ENCODE results near the gene CDH22.

CDH22 gene

DNA sequence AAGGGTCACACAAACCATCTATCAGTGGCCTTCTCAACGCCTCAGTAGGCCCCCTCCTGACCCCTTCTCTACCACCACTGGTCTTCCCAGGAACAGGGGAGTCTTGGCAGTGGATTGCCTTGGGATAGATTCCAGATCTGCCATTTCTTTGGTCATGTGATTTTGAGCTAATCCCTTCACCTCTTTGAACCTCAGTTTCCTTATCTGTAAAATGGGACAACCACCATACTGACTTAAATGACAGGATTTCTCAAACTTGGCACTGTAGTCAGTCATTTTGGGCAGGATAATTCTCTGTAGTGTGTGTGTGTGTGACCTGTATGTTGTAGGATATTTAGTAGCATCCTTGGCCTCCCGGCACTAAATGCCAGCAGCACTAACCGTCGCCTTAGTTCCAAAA is 89.1 kb downstream of the CDH22 start:
- DNase-seq (ENCODE audit: low read depth in 1 of 2, low spot score in 1 of 2): no peak

DNA sequence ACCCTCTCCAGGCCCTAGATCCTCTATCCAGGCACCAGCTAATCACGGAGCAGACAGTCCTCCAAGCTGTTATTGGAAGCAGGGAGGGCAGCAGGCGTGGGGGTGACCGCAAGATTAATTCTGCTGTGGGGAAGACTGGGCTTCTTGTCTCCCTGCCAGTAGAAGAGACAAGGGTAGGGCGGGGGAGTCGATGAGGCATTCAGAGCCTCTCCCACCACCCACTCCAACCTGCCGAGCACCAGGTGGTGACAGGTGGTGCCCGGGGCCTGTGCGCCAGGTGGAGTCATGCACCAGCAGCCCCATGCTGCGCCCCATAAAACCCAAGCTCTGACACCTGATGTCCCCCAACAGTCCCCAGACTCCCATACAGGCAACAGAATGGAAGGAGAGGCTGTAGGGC is 89.6 kb downstream of the CDH22 start:
- no peak for DNase-seq (ENCODE audit: low read depth in 1 of 2, low spot score in 1 of 2)

DNA sequence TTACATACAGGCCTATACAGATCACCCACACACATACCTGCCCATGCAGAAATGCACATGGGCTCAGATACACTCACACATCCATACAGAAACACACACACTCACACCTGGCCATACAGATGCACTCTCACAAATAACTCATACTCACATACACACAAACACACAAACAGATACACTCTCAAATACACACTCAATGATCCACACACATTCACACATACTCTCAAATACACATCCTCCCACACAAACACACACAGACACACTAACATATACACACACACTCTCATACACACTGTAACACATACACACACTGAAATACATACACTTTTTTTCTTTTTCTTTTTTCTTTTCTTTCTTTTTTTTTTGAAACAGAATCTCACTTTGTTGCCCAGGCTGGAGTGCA is 90.7 kb downstream of the CDH22 start:
- no peak for DNase-seq (ENCODE audit: low read depth in 1 of 2, low spot score in 1 of 2)

DNA sequence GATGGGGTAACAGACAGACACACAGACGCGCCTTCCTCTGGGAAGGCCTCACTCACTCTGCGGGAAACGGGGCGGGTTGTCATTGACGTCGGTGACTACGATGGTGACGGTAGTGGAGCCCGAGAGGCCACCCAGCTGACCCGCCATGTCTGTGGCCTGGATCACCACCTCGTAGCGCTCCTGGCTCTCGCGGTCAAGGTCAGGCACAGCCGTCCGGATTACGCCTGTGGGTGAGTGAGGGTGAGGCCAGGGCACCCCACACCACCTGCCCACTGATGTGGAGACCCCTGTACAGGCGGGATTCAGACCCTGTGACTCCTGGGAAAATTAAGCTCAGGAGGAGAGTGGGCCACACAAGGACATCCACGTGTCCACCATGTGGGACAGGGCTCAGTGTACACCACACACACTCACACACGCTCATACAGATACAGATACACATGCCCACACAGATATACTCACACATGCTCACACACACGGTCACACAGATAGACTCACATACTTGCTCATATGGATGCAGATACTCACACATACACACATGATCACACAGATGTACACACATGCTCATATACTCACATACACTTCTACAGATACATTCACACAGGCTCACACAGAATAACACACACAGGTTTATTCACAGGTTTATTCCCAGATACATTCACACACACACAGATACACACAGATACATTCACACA is 91.4 kb downstream of the CDH22 start:
- no peak for DNase-seq (ENCODE audit: low read depth in 1 of 2, low spot score in 1 of 2)

DNA sequence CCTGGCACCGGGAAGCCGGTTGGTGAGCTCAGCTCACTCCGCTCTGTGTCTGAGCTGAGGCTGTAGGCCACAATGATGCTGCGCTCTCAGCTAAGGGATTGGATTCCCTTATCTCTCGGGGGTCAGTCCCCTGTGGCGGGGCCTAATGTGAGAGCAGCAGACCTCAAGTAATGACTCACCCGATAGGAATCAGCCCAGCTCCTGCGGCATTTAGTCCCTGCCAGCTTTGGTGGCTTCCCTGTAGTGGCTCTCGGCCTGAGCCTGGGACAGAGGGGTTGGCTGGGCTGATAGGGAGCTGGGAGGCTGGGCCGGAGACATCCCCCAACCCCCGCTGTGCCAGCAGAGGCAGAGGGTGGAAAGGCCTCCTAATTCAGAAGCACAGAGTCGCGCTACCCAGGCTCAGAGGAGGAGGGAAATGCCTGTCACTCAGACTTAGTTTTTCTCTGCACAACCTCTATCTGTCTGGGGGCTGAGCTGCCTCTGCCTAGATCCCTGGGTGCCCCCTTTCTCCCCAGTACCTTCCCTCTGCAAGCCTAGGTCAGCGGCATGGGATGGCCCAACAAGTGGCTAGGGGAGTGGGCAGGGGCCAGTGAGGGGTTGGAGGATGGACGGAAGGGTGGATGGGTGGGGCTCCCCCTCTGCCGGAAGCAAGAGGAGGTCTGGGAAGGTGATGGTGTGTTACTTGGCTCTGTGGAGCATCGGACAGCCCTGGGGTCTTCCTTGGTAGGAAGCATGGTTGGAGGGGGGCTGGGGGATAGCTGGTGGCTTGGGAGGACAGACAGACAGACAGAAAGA is 92.2 kb downstream of the CDH22 start:
- no peak for DNase-seq (ENCODE audit: low read depth in 1 of 2, low spot score in 1 of 2)

DNA sequence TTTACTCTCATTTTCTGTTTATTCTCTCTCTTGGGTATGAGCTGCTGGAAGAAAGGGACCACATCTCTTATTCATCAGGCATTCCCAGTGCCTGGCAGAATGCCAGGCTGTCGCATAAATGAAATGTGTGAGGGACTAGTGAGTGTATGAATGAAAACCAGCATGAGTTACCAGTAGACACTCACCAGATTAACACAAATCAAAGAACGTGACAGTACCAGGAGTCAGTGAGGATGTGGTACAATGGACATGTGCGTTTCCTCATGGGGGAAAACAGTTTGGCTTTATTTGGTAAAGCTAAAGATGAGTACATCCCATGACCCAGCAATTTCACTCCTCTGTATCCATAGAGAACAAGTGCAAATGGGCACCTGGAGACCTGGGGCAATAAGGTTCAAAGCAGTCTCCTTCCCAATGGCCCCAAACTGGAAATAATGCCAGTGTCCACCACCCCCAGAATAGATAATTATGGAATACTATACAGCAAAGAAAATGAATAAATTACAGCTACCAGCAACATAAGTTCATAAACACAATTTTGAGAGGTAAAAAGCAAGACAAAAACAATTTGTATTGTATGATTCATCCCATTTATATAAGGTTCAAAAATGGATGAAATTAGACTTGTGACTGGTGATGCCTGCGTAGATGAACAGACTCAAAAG is 93.3 kb downstream of the CDH22 start:
- no peak for DNase-seq (ENCODE audit: low read depth in 1 of 2, low spot score in 1 of 2)

DNA sequence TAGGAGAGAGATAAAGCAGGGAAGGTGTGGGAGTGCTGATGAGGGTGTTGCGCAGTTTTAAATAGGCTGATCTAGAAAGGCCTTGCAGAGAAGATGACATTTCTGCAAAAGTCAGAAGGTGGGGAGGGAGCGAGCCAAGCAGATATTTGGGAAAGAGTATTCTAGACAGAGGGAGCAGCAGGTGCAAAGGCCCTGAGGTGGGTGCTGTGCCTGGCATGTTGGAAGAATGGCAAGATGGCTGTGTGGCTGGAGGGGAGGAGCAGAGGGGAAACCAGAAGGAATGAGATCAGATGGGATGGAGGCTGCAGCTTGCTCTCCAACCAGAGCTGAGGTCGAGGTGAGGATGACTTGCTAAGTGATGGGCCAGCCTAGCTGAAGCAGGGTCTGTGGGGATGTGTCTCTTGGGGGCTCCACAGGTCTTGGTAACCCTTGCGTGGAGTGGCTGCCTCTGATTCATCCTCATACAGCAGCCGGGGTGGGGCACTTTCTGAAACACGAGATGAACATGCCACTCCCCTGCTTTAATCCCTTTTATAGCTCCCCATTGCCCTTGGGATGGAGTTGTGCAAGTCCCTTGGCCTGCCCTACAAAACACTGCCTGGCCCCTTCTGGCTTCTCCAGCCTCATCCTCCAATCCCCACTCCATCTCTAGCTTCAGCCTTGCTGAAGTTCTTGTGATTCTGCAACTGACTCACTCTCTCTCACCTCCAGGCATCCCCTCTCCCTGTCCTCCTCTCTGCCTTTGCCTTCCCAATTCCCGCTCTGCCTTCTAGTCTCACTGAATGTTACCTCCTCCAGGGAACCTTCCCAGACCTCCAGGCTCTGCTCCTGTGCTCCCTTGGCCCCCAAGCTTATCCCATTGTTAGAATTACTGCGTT is 94.1 kb downstream of the CDH22 start:
- DNase-seq (ENCODE audit: low read depth in 1 of 2, low spot score in 1 of 2): no peak

DNA sequence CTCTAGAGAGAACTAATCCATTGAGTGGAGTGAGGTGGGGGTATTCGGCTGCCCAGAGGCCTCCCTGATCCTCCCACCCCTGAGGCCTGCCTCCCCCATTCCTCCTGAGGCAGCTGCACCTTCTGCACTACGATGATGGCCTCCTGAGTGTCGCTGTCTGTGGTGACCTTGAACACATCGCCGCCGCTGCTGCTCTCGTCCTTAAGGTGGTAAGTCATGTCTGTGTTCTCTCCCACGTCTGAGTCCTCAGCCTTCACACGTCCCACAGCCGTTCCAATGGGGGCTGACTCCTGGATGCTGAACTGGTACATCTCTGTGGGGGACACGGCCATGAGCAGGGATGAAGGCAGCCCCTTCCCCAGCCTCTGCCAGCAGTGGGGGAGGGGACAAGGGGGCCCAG is 95.4 kb downstream of the CDH22 start:
- no peak for DNase-seq (ENCODE audit: low read depth in 1 of 2, low spot score in 1 of 2)

DNA sequence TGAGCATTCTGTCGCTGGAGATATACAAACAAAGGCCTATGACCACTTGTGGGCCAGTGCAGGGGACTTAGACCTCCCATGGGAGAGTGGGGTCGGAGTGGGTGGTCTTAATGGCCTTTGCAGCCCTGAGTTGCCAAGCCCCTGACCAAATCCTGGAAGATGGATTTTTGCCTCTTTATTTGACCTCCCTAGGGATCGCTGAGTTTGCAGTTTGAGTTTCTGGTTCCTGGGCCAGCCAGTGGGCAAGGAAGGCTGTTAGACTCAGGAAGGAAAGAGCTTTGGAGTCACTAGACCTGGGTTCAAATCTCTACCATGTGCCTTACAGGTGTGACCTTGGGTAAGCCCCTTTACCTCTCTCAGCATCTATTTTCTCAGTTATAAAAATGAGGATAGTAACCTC is 96.0 kb downstream of the CDH22 start:
- no peak for DNase-seq (ENCODE audit: low read depth in 1 of 2, low spot score in 1 of 2)

DNA sequence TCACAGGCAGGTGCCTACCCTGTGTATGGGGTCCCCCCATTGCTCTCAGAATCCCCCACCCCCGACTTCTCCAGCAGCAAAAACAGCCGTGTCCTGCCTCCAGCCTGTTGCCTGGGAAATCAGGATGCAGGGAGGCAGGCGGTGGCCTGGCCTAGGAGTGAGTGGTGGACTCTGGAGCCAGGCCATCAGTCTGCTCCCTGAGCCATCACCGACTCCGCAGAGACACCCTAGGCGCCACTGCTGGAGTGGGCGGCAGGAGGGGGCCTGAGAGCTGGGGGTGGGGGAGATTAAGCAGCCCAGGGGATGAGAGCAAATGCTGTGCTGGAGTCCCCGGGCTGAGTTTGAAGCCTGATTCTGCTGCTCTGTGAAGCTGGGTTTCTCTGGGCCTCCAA is 97.0 kb downstream of the CDH22 start:
- no peak for DNase-seq (ENCODE audit: low read depth in 1 of 2, low spot score in 1 of 2)

DNA sequence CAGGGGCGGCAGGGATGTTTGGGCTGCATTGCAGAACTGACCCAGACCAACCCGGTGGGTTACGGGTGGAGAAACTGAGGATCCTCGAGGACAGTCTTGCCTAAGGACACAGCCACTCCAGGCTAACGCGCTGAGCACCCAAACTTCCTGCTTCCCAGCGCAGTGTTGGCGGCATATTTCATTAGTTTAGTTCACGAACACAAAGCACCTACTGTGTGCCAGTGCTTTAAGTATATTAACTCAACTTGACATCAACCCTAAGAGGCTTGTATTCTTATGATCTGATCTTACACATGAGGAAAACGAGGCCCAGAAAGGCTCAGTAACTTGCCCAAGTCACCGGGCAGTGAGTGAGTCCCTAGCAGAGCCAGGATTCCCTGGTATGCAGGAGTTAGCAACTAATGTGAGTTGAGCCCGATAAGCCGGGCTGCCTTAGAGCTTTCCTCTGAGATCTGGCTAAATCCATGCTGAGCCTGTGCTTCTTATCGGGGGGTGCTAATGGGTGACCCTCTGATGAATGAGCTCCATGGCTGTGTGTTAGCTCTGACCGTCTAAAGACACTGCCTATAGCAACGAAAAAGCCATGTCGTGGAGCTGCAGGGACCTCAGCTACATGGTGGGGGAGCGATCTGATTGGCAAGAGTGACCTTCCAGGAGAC is 97.5 kb downstream of the CDH22 start:
- no peak for DNase-seq (ENCODE audit: low read depth in 1 of 2, low spot score in 1 of 2)

DNA sequence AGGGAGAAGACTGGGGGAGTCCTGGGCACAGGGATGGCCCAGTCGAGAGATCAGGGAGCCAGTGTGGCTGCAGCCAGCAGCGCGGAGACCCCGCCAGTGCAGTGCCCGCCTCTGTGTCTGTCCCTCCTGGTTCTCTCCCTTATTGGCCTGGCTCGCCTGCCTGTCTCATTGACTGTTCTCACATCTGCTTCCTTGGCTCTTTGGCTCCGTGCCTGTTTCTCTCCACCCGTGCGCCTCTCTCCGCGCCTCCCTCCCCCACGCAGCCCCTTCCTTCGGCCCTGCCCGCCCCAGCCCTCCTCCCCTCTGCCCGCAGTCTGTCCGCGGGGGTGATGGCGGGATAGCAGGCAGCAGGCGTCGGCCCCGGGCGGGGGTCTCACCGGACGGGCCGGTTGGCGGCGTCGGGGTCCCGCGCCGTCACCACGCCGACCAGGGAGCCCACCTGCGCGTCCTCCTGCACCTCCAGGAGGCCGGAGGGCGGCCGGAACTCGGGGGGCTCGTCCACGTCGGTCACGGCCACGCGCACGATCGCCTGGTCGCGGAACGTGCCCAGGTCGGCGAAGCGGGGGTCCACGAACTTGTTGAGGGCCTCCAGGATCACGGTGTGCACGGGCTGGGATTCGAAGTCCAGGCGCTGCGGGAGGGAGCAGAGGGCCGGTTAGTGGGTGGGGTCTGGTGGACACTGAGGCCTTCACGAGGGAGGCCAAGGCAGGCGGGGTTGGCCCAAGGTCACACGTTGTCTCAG is 98.2 kb downstream of the CDH22 start:
- DNase-seq (ENCODE audit: low read depth in 1 of 2, low spot score in 1 of 2): no peak

DNA sequence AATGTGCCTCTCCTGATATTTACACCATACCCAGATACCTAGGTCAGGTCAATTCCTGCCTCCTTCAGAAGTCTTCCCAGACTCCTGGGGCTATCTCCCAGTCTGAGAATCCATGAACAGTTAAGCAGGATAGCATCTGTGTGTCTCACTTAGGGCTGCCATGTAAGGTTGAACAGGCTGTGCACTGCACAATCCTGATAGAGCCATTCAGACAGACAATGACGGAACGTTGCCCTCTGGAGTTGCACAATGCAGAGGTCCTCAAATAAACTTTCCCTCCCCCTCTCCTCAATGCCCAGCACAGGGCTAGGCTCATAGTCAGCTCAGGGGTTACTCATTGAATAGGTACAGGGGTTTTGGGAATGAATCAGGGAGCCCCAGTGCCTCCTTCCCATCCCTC is 100.5 kb downstream of the CDH22 start:
- no peak for DNase-seq (ENCODE audit: low read depth in 1 of 2, low spot score in 1 of 2)

DNA sequence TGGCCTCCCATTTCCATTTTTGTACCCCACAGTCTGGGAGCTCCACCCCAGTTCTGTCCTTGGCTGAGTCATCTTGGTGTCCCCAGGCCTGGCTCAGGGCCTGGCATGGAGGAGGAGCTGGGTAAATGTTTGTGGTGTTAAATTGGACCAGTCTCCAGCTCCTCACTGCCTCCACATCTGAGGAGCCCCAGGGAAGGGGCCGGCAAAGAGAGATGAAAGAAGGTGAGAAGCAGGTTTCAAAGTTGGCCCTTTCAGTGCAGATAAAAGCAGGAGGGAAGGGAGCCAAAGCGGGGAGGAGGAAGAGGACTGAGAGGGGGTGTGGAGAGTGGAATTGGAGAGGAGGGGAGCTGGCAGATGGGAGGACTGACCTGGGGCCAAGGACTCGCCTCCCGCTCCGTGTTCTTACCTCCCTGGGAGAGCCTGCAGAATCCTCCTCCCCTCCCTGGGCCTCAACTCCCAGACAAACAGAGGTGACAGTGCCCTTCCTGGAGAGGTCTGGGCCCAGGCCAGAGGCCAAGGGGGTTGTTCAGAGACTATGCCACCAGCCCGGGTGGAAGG is 101.2 kb downstream of the CDH22 start:
- no peak for DNase-seq (ENCODE audit: low read depth in 1 of 2, low spot score in 1 of 2)

DNA sequence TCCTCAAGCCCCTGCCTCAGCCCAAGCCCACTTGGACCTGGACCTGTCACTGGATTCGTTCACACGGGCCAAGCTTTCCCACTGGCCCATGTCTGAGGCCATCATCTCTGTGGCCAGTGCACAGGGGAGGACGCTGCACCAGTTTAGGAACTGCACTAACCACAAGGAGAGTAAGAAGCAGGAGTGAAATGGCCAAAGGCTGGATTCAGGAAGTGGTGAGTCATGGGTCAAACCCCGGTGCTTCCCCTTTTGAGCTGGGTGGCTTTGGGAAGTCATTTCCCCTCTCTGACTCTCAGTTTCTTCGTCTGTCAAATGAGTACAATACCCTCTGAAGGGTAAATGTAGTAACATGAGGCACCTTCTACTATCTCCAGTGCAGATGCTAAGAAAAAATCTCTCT is 102.3 kb downstream of the CDH22 start:
- DNase-seq (ENCODE audit: low read depth in 1 of 2, low spot score in 1 of 2): no peak

DNA sequence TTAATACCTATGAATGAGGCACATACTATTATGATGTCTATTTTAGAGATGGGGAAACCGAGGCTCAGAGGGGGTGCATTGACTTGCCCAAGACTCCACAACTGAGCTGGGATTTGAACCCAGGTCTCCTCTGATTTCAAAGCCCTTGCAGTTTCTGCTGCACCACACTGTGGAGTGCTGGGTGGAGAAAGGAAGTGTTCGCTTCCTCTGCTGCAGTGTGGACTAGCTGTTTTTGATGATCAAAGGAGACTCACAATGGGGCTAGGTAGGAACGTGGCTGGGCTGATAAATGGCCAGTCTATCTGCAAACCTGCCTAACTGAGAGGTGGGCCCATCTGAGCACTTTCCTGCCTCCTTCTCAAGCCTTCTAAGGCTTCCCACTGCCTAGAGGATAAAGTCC is 102.9 kb downstream of the CDH22 start:
- no peak for DNase-seq (ENCODE audit: low read depth in 1 of 2, low spot score in 1 of 2)

DNA sequence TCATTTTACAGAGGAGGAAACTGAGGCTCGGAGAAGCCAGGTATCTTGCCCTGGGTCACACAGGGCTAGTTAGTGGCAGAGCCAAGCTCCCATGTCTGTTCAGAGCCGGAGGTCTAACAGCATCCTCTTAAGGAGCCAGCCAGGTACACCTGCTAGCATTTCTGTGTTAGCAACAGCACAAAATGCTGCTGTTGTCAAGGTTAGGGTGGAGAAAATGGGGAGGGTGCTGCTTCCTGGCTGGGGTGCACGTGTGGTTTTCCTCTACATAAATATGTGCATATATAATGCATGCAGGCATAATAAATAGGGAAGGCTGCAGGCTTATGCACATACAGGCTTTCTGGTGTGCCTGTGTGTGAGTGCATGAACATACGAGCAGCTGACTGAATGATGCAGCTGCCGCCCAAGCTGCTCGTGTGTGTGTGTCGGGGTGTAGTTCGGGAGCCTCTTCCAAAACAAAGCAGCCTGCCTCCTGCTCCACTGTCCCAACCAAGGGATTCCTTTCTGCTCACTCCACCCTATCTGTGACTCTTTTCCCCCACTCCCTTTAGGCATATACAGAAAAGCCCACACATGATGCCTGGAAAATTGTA is 103.6 kb downstream of the CDH22 start:
- no peak for DNase-seq (ENCODE audit: low read depth in 1 of 2, low spot score in 1 of 2)

DNA sequence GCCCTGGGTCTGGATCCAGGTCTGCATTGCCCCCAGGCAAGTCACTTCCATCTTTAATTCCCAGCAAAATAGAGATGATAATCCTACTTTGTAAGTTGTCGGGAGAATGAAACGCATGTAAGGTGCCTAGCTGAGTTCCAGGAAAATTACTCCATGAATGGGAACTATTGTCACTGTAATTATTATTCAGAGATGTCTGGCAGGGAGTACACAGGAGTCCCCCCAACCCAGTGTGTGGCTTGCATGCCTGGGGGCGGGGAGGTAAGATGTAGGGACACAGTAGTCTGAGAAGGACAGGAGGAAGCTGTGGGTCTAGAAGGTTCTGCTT is 104.8 kb downstream of the CDH22 start:
- no peak for DNase-seq (ENCODE audit: low read depth in 1 of 2, low spot score in 1 of 2)

DNA sequence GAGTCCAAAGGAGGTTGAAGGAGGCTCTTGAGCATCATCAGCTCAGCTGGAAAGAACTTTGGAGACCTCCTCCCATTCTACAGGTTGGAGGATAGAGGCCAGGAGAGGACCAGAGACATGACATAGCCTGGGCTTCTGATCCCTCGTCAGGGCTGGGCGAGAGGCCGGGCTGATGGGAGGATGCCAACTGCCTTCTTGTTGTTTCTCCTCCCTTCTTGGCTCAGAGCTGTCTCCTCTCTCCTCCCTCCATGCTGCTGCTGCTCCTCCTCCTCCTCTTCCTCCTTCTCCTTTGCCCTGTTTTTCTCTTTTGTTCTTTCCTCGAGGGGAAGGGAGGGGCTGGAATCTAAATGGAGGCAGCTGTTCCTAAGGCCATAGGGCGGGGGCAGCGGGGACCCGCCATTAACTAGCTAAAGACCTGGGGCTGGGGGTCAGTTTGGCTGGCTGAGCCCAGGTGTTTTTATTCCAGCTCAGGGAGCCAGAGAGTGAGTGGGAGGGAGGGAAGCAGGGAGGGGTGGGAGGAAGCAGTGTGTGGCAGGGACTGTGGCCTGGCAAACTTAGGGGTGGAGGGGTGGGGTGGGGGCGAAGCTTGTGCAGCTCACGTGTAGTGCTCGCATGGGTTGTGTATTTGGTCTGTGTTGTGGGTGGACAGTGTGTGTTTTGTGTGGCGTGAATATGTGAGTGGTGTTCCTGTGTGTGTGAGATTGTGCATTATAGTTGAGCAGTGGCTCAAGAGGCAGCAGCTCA is 105.4 kb downstream of the CDH22 start:
- DNase-seq (ENCODE audit: low read depth in 1 of 2, low spot score in 1 of 2): no peak

Measured in activated CD4-positive, alpha-beta T cell treated with anti-CD3 and anti-CD28 coated beads, Interleukin-2, amount 50 U/mL, for 24 hours (primary cell).